MCF 10A (cell line): ENCODE results near the gene PRRX1. TPM values are rescaled to one million over a fixed set of nuclear protein-coding genes. Genes with fewer than 3 reads are reported as not detected.
A peak's percentile ranks its signal among the peaks of the same experiment; 100 is the strongest.

Experiments
- BruUV-seq: library from RNA; stranded (reverse); fragments of 400-500 nt; replicated peaks from 2 replicates; lab custom pipeline; 2021; lab: Mats Ljungman, UMichigan
- CTCF ChIA-PET: fragments of 300-600 bp; sonication (Branson Sonifier 250); formaldehyde crosslinking; extraction: SDS; loops from one replicate; lab custom pipeline; 2021; ENCODE audit warnings: antibody characterized with exemption, inconsistent platforms; lab: Yijun Ruan, JAX
- POLR2A ChIA-PET: fragments of 300-600, 350-650 bp; sonication (Branson Sonifier 250); formaldehyde crosslinking; extraction: SDS; loops from one replicate; lab custom pipeline; 2020; ENCODE audit warnings: antibody characterized with exemption, inconsistent platforms; lab: Yijun Ruan, JAX
- DNase-seq: peaks from one replicate; pipeline ENCODE4 v3.0.0-alpha.2; 2018; ENCODE audit not compliant: unreplicated experiment
- H3K27ac Mint-ChIP-seq: one replicate; pipeline ENCODE4 v1.8.0; 2022; ENCODE audit warnings: mild to moderate bottlenecking, low read depth, mixed read lengths; ENCODE audit not compliant: unreplicated experiment
- H3K27me3 Mint-ChIP-seq: one replicate; pipeline ENCODE4 v1.8.0; 2022; ENCODE audit warnings: mixed read lengths; ENCODE audit not compliant: insufficient read depth, unreplicated experiment
- H3K36me3 Mint-ChIP-seq: one replicate; pipeline ENCODE4 v1.8.0; 2022; ENCODE audit warnings: mild to moderate bottlenecking, moderate library complexity, mixed read lengths; ENCODE audit not compliant: insufficient read depth, unreplicated experiment
- H3K4me1 Mint-ChIP-seq: one replicate; pipeline ENCODE4 v1.8.0; 2022; ENCODE audit warnings: mixed read lengths; ENCODE audit not compliant: insufficient read depth, unreplicated experiment
- H3K4me3 Mint-ChIP-seq: one replicate; pipeline ENCODE4 v1.8.0; 2022; ENCODE audit warnings: mild to moderate bottlenecking, moderate library complexity, mixed read lengths; ENCODE audit not compliant: unreplicated experiment
- H3K9me3 Mint-ChIP-seq: one replicate; pipeline ENCODE4 v1.8.0; 2022; ENCODE audit warnings: mixed read lengths; ENCODE audit not compliant: unreplicated experiment
- CTCF ChIP-seq: fragments of 200-600 bp; IDR thresholded peaks from one replicate; pipeline ENCODE4 v1.8.0; 2022; ENCODE audit warnings: antibody characterized with exemption, mild to moderate bottlenecking; ENCODE audit not compliant: unreplicated experiment
- intact Hi-C: fragments of 100-400 bp; cut with micrococcal nuclease; formaldehyde crosslinking; loops from 2 replicates; pipeline ENCODE4 v1.14.1; 2022
- total RNA-seq: library from RNA; stranded (reverse); gene quantifications from 2 replicates; pipeline ENCODE4 v1.2.3, GENCODE V29; 2022

The PRRX1 gene
- total RNA-seq, 1 experiment from 2014 or later, result not detected

- Mint-ChIP-seq H3K36me3 (no peaks in the 10 kb centered on the region), H3K27me3 (no peaks in the 10 kb centered on the region), H3K27ac (no peak overlapping the region), H3K9me3 (no peaks in the 10 kb centered on the region), H3K4me3 (no peak overlapping the region), H3K4me1 (no peaks in the 10 kb centered on the region)
- intact Hi-C loops, result no loop called here
- DNase-seq, result no peak
- ChIA-PET CTCF (interaction anchor here (0.6 to 1.2 kb wide), 4 partner anchors 10 to 77 kb away, joined by 3 read pairs; no protein-coding TSS in a partner anchor), POLR2A (no interaction called here)
- no peak for TF ChIP-seq CTCF
- BruUV-seq, result no TSS peak
Measured at GRCh38 chr1:170723518-170723917, 59.6 kb downstream of the PRRX1 start.

- H3K27ac Mint-ChIP-seq, result no peak overlapping the region
- no peak for DNase-seq
- ChIA-PET CTCF (interaction anchor here (0.8 kb wide), 1 partner anchor 13 kb away, joined by 3 read pairs; no protein-coding TSS in a partner anchor), POLR2A (interaction anchor here (0.6 kb wide), 1 partner anchor 33 kb away, joined by 3 read pairs; no protein-coding TSS in a partner anchor)
- H3K4me3 Mint-ChIP-seq, result no peak overlapping the region
- no peaks in the 10 kb centered on the region for H3K27me3 Mint-ChIP-seq
- no peaks in the 10 kb centered on the region for H3K36me3 Mint-ChIP-seq
- TF ChIP-seq CTCF, result no peak
- H3K4me1 Mint-ChIP-seq, result peaks cover 6% of the 10 kb centered on the region
- intact Hi-C loops, result no loop called here
- no TSS peak for BruUV-seq
- H3K9me3 Mint-ChIP-seq, result no peaks in the 10 kb centered on the region
Measured at GRCh38 chr1:170725326-170725725, 61.4 kb downstream of the PRRX1 start.

GRCh38 chr1:170727963-170728362 lies 64.0 kb downstream of the PRRX1 start:
- no peak for DNase-seq
- peaks cover 6% of the 10 kb centered on the region for H3K4me1 Mint-ChIP-seq
- no peaks in the 10 kb centered on the region for H3K9me3 Mint-ChIP-seq
- no TSS peak for BruUV-seq
- no peaks in the 10 kb centered on the region for H3K27me3 Mint-ChIP-seq
- H3K36me3 Mint-ChIP-seq, result no peaks in the 10 kb centered on the region
- ChIA-PET POLR2A (no interaction called here), CTCF (interaction anchor here (0.6 to 1.6 kb wide), 4 partner anchors 17 to 653 kb away, joined by 3 to 4 read pairs (median 4); partner anchors contain the start of gene KIFAP3)
- no peak for TF ChIP-seq CTCF
- no peak overlapping the region for H3K27ac Mint-ChIP-seq
- intact Hi-C loops, result no loop called here
- no peak overlapping the region for H3K4me3 Mint-ChIP-seq

GRCh38 chr1:170729225-170730002 lies 65.5 kb downstream of the PRRX1 start:
- intact Hi-C loops, result no loop called here
- ChIA-PET POLR2A (interaction anchor here (1.1 kb wide), 1 partner anchor 21 kb away, joined by 3 read pairs; no protein-coding TSS in a partner anchor), CTCF (interaction anchor here (0.6 to 1.6 kb wide), 5 partner anchors 36 to 199 kb away, joined by 3 to 4 read pairs (median 3); no protein-coding TSS in a partner anchor)
- H3K4me1 Mint-ChIP-seq, result peaks cover 6% of the 10 kb centered on the region
- no peaks in the 10 kb centered on the region for H3K9me3 Mint-ChIP-seq
- TF ChIP-seq CTCF, result no peak
- H3K4me3 Mint-ChIP-seq, result no peak overlapping the region
- H3K27me3 Mint-ChIP-seq, result no peaks in the 10 kb centered on the region
- H3K27ac Mint-ChIP-seq, result no peak overlapping the region
- no TSS peak for BruUV-seq
- no peaks in the 10 kb centered on the region for H3K36me3 Mint-ChIP-seq
- peak; percentile 49 for DNase-seq
